Smooth muscle cell of the brain vasculature (primary cell): ENCODE measurements around the gene TMEM154.

Experiments
- DNase-seq: peaks from one replicate; pipeline ENCODE4 v3.0.0-alpha.2; 2012; ENCODE audit warnings: low read depth, low spot score

TMEM154 gene

GRCh38 chr4:152630324-152630723, 49.5 kb downstream of the TMEM154 start:
- no peak for DNase-seq

DNA sequence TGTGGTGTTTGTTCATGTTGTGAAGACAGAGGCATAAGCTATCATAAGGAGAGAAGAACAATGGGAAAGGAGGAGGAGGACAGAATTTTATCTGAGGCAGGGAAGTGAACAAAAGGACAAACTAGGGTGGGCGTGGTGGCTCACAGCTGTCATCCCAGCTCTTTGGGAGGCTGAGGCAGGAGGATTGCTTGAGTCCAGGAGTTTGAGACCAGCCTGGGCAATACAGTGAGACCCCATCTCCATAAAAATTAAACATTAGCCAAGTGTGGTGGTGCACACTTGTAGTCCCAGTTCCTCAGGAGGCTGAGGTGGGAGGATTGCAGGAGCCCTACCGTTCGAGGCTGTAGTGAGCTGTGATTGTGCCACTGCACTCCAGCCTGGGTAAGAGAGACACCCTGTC, 49.9 kb downstream of the TMEM154 start:
- DNase-seq = no peak

- DNase-seq = no peak
Observed at GRCh38 chr4:152628128-152628527, 51.7 kb downstream of the TMEM154 start.

- no peak for DNase-seq
Observed at GRCh38 chr4:152626790-152627189, 53.0 kb downstream of the TMEM154 start.

GRCh38 chr4:152620915-152621314, 58.9 kb downstream of the TMEM154 start:
- DNase-seq = no peak

DNA sequence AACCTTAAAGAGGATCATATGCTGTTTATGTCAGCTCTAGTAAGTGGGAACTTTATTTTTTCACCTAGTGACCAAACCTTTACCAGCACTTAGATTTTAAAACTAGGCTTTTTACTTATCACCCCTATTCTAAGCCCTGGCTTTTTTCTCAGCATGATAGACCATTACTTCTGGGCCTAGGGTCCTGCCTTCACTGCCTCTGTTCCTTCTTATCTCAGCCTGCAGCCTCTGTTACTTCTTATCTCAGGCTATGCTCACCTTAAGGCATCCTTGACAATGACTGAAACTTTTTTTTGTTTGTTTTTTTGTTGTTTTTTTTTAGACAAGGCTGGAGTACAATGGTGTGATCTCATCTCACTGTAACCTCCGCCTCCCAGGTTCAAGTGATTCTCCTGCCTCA, 59.6 kb downstream of the TMEM154 start:
- DNase-seq = no peak

GRCh38 chr4:152619556-152619955, 60.2 kb downstream of the TMEM154 start:
- DNase-seq = no peak

DNA sequence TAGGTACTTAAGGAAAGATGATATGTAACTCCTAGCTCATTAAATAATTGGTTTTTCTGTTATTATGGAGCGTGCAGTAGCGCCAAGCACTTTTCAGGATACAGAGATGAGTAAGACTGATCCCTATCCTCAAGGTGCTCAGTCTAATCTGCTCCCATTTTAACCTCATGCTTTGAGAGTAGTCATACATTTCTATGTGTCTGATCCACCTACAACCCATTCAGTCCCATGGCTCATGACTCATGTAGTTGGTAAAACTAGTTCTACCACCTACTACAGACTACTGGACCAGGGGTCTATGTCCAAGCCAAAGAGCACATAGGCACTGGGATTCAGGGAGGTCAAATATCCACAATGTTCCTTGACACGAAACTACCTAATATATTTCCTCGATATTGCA, 60.8 kb downstream of the TMEM154 start:
- no peak for DNase-seq

GRCh38 chr4:152616804-152617203, 63.0 kb downstream of the TMEM154 start:
- no peak for DNase-seq

- no peak for DNase-seq
Observed at GRCh38 chr4:152613841-152614721, 65.7 kb downstream of the TMEM154 start.

DNA sequence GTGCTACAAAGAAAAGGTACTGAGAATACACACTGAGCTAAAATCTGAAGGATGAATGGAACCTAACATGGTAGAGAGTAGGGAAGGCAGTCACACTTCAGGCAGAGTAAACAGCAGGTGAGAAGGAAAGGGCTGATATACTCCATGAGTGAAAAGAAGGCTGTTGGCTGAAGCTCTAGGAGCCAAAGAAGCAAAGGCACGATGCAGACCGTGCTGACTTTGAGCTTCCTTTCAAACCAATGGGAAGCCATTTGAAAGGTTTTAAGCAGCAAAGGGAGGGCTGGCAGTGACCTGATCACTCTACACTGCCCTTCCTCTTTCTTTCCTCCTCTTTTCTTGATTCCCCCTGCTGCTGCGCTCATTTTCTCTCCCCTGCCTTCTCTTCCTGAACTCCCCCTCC, 66.4 kb downstream of the TMEM154 start:
- DNase-seq = no peak

- DNase-seq = no peak
Observed at GRCh38 chr4:152610131-152610530, 69.7 kb downstream of the TMEM154 start.

GRCh38 chr4:152609481-152609880, 70.3 kb downstream of the TMEM154 start:
- no peak for DNase-seq

DNA sequence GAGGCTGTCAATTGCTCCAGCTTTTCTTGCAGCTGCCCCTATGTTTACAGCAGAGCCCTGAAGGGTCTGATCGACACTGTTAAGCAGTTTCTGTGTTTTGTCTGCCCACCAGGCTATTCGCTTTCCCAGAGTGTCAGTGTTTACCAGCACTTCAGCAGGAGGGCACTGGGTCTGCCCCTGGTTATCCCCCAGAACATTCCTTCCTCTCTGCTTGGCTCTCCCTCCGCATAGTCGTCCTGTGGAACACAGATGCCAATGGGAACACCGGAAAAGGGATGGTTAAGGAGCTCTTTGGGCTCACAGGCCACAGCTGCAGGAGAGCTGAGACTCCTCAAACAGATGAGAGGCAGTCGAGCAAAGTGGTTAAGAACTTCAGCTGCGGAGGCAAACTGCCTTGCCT, 72.6 kb downstream of the TMEM154 start:
- no peak for DNase-seq

DNA sequence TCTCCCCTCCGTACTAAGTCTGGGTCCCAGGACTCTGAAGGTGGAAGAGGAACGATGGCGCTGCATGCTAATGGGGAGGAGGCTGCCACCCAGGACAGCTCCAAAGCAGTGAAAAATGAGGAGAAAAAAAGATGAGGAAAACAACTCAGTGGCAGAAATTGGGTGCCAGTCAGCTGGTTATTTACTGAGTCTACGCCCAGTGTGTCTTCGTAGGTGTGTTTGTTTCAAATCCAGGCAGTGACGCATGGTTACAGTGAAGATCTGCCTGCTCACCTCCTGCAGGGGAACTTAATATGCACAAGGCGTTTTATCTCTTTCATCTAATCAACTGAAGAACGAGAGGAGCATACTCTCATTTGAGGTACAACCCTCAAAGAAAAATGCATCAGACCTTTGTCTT, 73.0 kb downstream of the TMEM154 start:
- no peak for DNase-seq

DNA sequence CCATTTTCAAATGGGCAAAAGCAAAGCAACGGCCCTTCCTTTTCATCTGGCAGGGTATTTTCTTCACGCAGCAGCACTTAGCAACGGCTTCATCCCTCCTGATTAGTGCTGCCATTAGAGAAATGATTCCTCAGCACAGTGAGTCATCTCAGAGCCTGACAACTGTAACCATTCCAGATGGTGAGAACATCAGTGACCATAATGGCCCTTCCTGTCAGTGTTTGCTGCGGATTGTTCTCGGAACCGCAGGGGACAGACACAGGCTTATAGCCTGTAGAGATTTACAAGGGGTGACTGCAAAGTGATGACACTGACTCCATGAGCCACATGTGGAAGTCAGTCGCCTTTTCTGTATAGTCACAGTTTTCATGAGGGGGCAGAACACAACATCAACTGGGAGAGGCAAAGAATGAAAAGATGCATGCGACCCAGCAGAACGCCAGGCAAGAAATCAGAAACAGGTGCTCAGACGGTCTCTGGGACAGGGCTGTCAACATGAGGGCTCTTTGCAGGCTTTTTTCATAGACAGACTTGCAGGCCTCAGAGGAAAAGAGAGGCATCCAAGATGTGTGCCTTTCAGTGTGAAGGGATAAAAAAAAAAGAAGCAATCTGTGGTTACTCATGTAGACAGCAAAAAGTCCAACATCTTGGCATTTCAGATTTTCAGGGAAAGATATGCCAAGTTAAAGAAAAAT, 74.0 kb downstream of the TMEM154 start:
- no peak for DNase-seq

- no peak for DNase-seq
Observed at GRCh38 chr4:152605031-152605430, 74.8 kb downstream of the TMEM154 start.

GRCh38 chr4:152601156-152601555, 78.6 kb downstream of the TMEM154 start:
- DNase-seq = no peak

GRCh38 chr4:152599636-152600035, 80.2 kb downstream of the TMEM154 start:
- DNase-seq = no peak

GRCh38 chr4:152599095-152599494, 80.7 kb downstream of the TMEM154 start:
- DNase-seq = no peak

GRCh38 chr4:152598454-152598853, 81.3 kb downstream of the TMEM154 start:
- DNase-seq = no peak

GRCh38 chr4:152594978-152595925, 84.5 kb downstream of the TMEM154 start:
- no peak for DNase-seq
